Mesendoderm (in vitro differentiated cells): Measurements from ENCODE around the gene FLT3LG.

ENCODE experiments used
- DNase-seq: peaks from one replicate; pipeline ENCODE4 v3.0.0; 2013
- H2AK5ac ChIP-seq: 2 replicates; pipeline ENCODE4 v1.6.1; 2013; ENCODE audit warnings: low read length, inconsistent platforms
- H2BK120ac ChIP-seq: 2 replicates; pipeline ENCODE4 v1.6.1; 2013; ENCODE audit warnings: low read depth, mild to moderate bottlenecking, low read length, moderate library complexity, mixed read lengths
- H2BK15ac ChIP-seq: replicated peaks from 2 replicates; pipeline ENCODE4 v1.6.1; 2013; ENCODE audit warnings: low read depth, mild to moderate bottlenecking, moderate library complexity
- H2BK5ac ChIP-seq: 2 replicates; pipeline ENCODE4 v1.6.1; 2013; ENCODE audit warnings: low read length, inconsistent platforms
- H3K18ac ChIP-seq: 2 replicates; pipeline ENCODE4 v1.6.1; 2013; ENCODE audit warnings: mild to moderate bottlenecking, low read length, mixed read lengths
- H3K23ac ChIP-seq: one replicate; pipeline ENCODE4 v1.6.1; 2013; ENCODE audit warnings: low read length
- H3K27ac ChIP-seq: 2 replicates; pipeline ENCODE4 v1.5.1; 2013; ENCODE audit warnings: low read depth, mild to moderate bottlenecking, inconsistent platforms, low read length, moderate library complexity
- H3K27me3 ChIP-seq: 2 replicates; pipeline ENCODE4 v1.6.1; 2013; ENCODE audit warnings: low read length, control low read depth, mild to moderate bottlenecking, inconsistent platforms; ENCODE audit not compliant: insufficient read depth, poor library complexity
- H3K36me3 ChIP-seq: 2 replicates; pipeline ENCODE4 v1.6.1; 2013; ENCODE audit warnings: low read length, inconsistent platforms; ENCODE audit not compliant: control insufficient read depth, insufficient read depth
- H3K4ac ChIP-seq: one replicate; pipeline ENCODE4 v1.6.1; 2013; ENCODE audit warnings: low read depth, mild to moderate bottlenecking, low read length, moderate library complexity
- H3K4me1 ChIP-seq: 2 replicates; pipeline ENCODE4 v1.6.1; 2013; ENCODE audit warnings: low read depth, low read length, inconsistent platforms; ENCODE audit not compliant: control insufficient read depth
- H3K4me2 ChIP-seq: 2 replicates; pipeline ENCODE4 v1.6.1; 2013; ENCODE audit warnings: low read length
- H3K4me3 ChIP-seq: 2 replicates; pipeline ENCODE4 v1.5.1; 2013; ENCODE audit warnings: mild to moderate bottlenecking, low read length
- H3K56ac ChIP-seq: one replicate; pipeline ENCODE4 v1.6.1; 2013; ENCODE audit warnings: low read length
- H3K79me1 ChIP-seq: 2 replicates; pipeline ENCODE4 v1.6.1; 2013; ENCODE audit warnings: low read length, inconsistent platforms
- H3K79me2 ChIP-seq: 2 replicates; pipeline ENCODE4 v1.6.1; 2013; ENCODE audit warnings: mild to moderate bottlenecking, low read length; ENCODE audit not compliant: control insufficient read depth, insufficient read depth
- H3K9ac ChIP-seq: 2 replicates; pipeline ENCODE4 v1.6.1; 2013; ENCODE audit warnings: low read length, inconsistent platforms
- H4K5ac ChIP-seq: one replicate; pipeline ENCODE4 v1.6.1; 2013; ENCODE audit warnings: low read length
- H4K8ac ChIP-seq: one replicate; pipeline ENCODE4 v1.6.1; 2013; ENCODE audit warnings: low read depth, mild to moderate bottlenecking, control low read depth, low read length, moderate library complexity
- WGBS: extraction: QIAGEN DNeasy Blood & Tissue Kit; methylation state at CpG from one replicate; pipeline ENCODE4 v1.1.7; 2013; ENCODE audit warnings: low lambda C conversion rate, missing lambda C conversion rate; ENCODE audit not compliant: insufficient coverage; ENCODE audit errors: extremely low coverage; 5-methylcytosine and 5-hydroxymethylcytosine counted together

The FLT3LG gene

DNA sequence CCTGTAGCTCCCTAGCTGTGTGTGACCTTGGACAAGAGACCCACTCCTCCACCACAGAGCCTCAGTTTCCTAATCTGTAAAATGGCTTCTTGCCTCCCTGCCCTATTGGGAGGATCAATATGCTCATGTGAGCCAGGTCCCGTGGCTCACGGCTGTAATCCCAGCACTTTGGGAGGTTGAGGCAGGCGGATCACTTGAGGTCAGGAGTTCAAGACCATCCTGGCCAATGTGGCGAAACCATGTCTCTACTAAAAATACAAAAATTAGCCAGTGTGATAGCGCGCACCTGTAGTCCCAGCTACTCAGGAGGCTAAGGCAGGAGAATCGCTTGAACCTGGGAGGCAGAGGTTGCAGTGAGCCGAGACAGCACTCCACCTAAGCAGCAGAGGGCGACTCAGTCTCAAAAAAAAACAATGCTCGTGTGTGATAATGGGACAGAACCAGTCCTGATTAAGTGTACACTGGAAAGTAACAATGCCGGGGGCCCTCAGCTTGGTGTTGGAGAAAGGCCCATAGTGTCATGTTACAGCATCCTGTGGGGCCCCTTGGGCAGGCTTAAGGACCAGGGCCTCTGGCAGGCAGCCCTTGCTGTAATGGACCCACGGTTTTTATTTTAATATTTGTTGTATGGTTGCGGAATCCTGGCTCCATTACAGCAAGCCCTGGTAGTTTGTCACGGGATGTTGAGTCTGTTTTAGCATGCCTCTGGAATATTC, 29.0 kb downstream of the FLT3LG start:
- WGBS = no CpG with 5 or more reads among the region's 14 CpGs
- Histone ChIP-seq H3K79me2 (peaks cover 10% of the 10 kb centered on the region), H2BK120ac (no peak overlapping the region), H4K5ac (no peak overlapping the region), H2BK5ac (no peak overlapping the region), H3K4ac (no peak overlapping the region), H2AK5ac (no peak overlapping the region), H3K4me3 (no peak overlapping the region), H3K4me2 (no peak overlapping the region), H3K27me3 (no peaks in the 10 kb centered on the region), H3K18ac (no peak overlapping the region), H3K56ac (no peak overlapping the region), H3K23ac (no peak overlapping the region), H3K9ac (no peak overlapping the region), H3K79me1 (peaks cover 10% of the 10 kb centered on the region), H3K4me1 (peaks cover 2% of the 10 kb centered on the region), H2BK15ac (no peak overlapping the region), H3K27ac (no peak overlapping the region), H3K36me3 (peaks cover 11% of the 10 kb centered on the region), H4K8ac (no peak overlapping the region)
- DNase-seq = no peak

DNA sequence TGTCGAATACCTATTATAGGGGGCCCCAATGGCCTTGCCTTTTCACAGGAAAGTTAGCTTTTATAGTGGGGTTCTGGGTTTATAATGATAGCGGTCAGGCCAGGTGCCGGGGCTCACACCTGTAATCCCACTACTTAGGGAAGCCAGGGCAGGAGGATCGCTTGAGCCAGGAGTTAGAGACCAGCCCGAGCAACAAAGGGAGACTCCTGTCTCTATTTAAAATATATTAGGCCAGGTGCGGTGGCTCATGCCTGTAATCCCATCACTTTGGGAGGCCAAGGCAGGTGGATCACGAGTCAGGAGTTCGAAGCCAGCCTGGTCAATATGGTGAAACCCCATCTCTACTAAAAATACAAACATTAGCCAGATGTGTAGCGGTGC, 29.6 kb downstream of the FLT3LG start:
- Histone ChIP-seq H3K23ac (no peak overlapping the region), H3K79me1 (peaks cover 6% of the 10 kb centered on the region), H3K27ac (no peak overlapping the region), H3K27me3 (no peaks in the 10 kb centered on the region), H3K4me3 (no peak overlapping the region), H3K79me2 (peaks cover 5% of the 10 kb centered on the region), H3K36me3 (peaks cover 6% of the 10 kb centered on the region), H3K4me2 (no peak overlapping the region), H3K9ac (no peak overlapping the region), H2BK15ac (no peak overlapping the region), H3K56ac (no peak overlapping the region), H2AK5ac (no peak overlapping the region), H3K4ac (no peak overlapping the region), H3K4me1 (no peaks in the 10 kb centered on the region), H2BK120ac (no peak overlapping the region), H3K18ac (no peak overlapping the region), H2BK5ac (no peak overlapping the region), H4K5ac (no peak overlapping the region), H4K8ac (no peak overlapping the region)
- no peak for DNase-seq
- WGBS = no CpG with 5 or more reads among the region's 9 CpGs

DNA sequence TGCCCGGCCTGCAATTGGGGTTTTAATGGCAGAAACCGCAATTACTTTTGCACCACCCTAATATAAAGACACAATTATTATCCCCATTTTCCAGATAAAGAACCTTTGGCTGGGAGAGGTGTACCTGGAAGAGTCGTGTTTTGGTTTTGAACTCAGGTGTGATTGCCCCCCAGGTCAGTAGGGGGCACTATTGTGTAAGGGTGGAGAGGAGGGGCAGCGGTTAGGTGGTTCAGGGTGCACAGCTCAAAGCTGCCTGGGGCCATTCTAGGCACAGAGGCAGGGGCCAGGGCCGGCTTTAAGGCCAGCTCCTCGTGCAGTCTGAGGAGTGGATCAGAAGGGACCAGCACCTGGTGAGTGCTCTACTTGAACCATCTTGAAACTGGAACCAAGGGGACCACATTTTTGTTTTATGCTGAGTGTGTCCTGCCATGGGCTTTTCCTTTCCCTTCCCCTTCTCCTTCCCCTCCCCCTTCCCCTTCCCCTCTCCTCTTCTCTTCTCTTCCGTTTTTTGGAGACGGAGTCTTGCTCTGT, 32.6 kb downstream of the FLT3LG start:
- Histone ChIP-seq H3K9ac (no peak overlapping the region), H3K79me2 (no peaks in the 10 kb centered on the region), H3K36me3 (no peaks in the 10 kb centered on the region), H2BK5ac (no peak overlapping the region), H3K56ac (peak overlapping the region; percentile 50), H4K8ac (no peak overlapping the region), H2AK5ac (no peak overlapping the region), H3K4ac (no peak overlapping the region), H3K23ac (no peak overlapping the region), H4K5ac (no peak overlapping the region), H3K4me1 (no peaks in the 10 kb centered on the region), H2BK120ac (no peak overlapping the region), H3K27ac (no peak overlapping the region), H3K4me3 (no peak overlapping the region), H3K18ac (no peak overlapping the region), H2BK15ac (no peak overlapping the region), H3K79me1 (no peaks in the 10 kb centered on the region), H3K27me3 (no peaks in the 10 kb centered on the region), H3K4me2 (no peak overlapping the region)
- DNase-seq = peak; percentile 90
- no CpG with 5 or more reads among the region's 8 CpGs for WGBS

DNA sequence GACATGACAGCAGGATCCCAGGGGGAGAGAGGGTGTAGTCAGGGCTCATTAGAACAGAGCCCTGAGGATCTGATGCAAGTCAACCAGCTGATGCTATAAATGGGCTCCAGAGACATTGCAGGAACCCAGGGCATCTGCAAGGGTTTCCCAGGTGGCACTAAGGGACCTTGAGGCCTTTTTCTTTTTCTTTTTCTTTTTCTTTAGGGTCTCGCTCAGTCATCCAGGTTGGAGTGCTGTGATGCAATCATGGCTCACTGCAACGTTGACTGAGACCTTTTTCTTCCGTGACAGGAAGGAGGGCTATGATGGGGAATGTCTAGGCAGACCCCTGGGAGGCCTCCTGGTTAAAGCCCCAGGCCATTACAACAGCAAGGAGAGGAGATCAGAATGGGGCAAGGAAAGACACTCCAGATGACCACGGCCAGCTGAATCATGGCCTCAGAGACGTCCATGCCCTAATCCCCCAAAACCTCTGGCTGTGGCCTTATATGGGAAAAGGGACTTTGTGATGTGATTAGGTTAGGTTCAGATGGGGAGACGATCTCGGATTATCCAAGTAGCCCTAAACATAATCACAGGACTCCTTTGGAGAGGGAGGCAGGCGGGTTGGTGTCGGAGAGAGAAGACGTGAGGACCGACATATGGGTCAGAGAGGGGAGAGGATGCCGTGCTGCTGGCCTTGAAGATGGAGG, 33.9 kb downstream of the FLT3LG start:
- no CpG with 5 or more reads among the region's 12 CpGs for WGBS

DNA sequence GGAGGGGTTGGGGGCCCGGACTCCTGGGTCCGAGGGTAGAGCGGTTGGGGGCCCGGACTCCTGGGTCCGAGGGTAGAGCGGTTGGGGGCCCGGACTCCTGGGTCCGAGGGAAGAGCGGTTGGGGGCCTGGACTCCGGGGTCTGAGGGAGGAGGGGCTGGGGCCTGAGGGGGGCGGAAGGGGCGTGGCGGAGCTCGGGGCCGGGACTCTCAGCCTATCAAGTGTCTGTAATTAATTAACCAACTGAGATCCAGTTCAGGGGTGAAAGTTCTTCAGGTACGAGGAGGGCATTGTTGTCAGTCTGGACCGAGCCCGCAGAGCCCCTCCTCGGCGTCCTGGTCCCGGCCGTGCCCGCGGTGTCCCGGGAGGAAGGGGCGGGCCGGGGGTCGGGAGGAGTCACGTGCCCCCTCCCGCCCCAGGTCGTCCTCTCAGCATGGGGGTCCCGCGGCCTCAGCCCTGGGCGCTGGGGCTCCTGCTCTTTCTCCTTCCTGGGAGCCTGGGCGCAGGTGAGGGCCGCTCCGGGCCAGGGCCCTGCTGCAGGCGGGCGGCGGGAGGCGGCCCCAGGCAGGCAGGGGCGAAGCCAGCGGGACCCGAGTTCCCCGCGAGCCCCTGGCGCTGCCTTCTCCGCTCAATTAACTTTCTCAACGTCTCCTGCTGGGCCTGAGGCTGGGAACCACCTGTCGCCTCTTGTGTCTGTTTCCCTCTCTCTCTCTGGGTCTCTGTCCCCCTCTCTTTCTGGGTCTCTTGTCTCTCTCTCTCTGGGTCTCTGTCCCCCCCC, 39.1 kb downstream of the FLT3LG start:
- H3K79me2 ChIP-seq = no peaks in the 10 kb centered on the region
- H2BK120ac ChIP-seq = no peak overlapping the region
- peak overlapping the region; percentile 75 for H3K9ac ChIP-seq
- no peaks in the 10 kb centered on the region for H3K27me3 ChIP-seq
- H2BK5ac ChIP-seq = no peak overlapping the region
- peak overlapping the region; percentile 38 for H3K4ac ChIP-seq
- no CpG with 5 or more reads among the region's 50 CpGs for WGBS
- peak overlapping the region; percentile 59 for H3K4me2 ChIP-seq
- peak overlapping the region; percentile 89 for H3K27ac ChIP-seq
- H4K5ac ChIP-seq = no peak overlapping the region
- DNase-seq = peak; percentile 56
- H4K8ac ChIP-seq = peak overlapping the region; percentile 91
- H3K79me1 ChIP-seq = no peaks in the 10 kb centered on the region
- H2AK5ac ChIP-seq = no peak overlapping the region
- H3K4me1 ChIP-seq = no peaks in the 10 kb centered on the region
- no peak overlapping the region for H2BK15ac ChIP-seq
- peak overlapping the region; percentile 49 for H3K4me3 ChIP-seq
- H3K56ac ChIP-seq = peak overlapping the region; percentile 90
- no peaks in the 10 kb centered on the region for H3K36me3 ChIP-seq
- H3K18ac ChIP-seq = peak overlapping the region; percentile 55
- H3K23ac ChIP-seq = no peak overlapping the region

More for the DNA sequence above, 33.9 kb downstream of the FLT3LG start:
- Histone ChIP-seq H3K23ac (no peak overlapping the region), H3K79me1 (no peaks in the 10 kb centered on the region), H3K4me1 (no peaks in the 10 kb centered on the region), H2BK15ac (no peak overlapping the region), H4K8ac (no peak overlapping the region), H2BK5ac (no peak overlapping the region), H3K27ac (no peak overlapping the region), H2AK5ac (no peak overlapping the region), H2BK120ac (no peak overlapping the region), H3K4ac (no peak overlapping the region), H3K36me3 (no peaks in the 10 kb centered on the region), H3K18ac (no peak overlapping the region), H3K27me3 (no peaks in the 10 kb centered on the region), H3K4me3 (no peak overlapping the region), H3K4me2 (no peak overlapping the region), H3K56ac (no peak overlapping the region), H3K9ac (no peak overlapping the region), H4K5ac (no peak overlapping the region), H3K79me2 (no peaks in the 10 kb centered on the region)
- no peak for DNase-seq
